HS-5 (cell line): ENCODE data around the gene ACAA1.
"Not testable (repeated sequence)": the region's sequence is repeated elsewhere in the genome, so short reads cannot be mapped to it uniquely, and the experiment has no call there.

Experiments used
- DNase-seq: peaks from one replicate; pipeline ENCODE4 v3.0.0-alpha.2; 2012; ENCODE audit warnings: low read depth

ACAA1 gene

DNA sequence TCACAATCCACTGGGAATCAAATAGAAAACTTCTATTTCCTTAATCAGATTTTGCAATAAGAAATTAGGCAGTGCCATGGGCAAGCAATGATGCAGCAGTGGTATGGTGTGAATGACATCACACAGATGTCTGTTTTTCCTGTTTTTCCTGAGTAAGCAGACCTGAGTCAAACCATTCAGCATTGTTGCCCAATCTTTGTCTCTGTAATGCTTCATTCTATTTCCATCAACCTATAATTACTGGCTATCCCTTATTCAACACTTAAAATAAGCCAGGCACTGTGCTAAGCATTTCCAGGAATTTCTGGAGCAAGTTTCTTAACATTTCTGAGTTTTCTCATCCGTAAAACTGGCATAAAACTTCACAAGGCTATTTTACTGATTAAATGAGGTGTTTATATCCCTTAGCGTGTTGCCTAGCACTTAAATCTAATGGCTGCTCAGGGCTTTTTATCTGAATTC is 17.1 kb upstream of the ACAA1 start:
- DNase-seq, result no peak

DNA sequence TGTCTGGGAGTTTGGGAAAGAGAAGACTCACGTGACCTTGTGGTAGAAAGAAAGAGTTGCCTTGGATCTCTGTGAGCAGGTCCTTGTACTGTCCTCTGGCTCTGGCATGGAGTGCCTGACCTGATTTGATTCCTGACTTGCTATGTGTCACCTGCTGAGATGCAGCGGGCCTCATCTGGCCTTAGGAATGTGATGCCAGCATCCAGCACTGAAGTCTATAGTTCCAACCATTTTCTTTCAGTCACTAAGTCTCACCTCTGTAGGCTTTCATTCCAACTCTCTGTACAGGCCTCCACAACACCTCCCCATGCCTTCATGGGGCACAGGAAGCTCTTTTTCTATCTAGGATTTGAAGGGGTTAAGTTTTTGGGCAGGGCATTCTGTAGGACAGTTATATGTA is 16.3 kb upstream of the ACAA1 start:
- DNase-seq, result no peak

DNA sequence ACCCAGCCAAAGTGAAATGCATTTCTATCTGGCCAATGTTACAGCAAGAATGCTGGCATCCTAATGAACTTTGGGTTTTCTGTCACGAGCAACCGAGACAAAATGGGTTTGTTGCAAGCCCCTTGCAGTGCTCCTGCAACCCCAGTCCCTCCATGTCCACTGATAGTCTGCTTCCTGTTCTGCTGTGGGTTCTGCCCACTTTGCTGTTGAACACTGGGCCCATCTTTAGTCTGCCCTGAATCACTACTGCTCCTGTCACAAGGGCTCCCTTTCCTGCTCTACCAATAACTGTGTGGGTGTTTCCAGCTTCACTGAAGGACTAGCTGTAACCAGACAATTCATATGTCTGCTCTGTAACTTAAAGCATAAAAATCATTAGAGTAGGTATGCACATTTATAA is 15.7 kb upstream of the ACAA1 start:
- DNase-seq, result no peak

DNA sequence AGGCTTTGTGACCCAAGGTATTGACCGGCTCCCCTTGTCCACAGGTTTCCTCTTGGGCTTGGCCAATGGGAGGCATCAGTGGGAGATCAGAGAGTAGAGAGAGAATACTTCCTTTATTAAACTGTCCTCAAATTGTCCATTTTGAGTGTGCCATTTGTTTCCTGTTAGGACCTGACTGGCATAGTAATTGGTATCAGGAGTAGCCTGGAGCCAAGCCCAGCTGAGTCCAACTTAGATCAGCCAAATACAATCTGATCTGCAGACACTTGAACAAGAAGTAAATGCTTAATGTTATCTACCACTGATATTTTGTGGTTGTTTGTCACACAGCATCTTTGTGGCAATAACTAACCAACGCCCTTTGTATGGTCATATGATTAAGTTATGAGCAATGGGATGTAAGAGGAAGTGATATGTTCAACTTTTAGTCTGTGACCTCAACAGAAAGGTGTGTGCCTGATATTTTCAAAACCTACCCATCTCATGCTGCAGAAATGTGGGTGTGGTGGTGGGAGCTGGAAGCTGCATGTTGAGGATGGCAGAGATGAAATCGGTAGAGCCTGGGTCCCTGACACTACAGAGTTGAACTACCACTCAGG is 14.8 kb upstream of the ACAA1 start:
- no peak for DNase-seq

DNA sequence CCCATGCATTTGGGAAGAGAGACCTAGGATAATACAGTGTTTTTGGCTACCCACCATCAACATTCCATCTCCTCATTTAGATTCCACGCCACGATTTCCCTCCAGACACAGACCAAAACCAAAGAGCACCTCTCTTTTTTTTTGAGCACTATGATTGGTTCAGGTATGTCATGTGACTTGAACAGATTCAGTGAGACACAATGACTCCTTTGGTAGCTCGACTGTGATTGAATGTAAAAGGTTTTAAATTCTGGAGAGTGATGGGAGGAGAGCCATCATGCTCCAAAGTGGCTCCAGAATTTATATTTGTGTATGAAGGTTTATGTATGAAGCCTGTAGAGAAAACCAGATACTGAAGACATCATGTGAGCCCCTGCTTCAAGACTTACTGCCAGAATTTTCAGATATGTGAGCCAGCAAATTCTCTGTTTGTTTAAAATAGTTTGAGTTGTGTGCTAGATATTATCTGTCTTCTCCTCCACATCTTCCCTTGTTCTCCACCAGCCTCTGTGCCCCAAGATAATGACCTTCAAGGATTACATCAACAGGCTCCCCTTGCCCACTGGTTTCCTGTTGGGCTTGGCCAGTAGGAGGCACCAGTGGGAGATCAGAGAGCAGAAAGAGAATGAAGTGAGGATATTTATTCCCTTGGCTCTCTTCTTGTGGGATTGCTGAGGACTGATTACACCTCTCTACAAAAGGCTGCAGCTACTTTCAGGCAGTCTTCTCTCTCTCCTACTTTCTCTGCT is 14.0 kb upstream of the ACAA1 start:
- no peak for DNase-seq

DNA sequence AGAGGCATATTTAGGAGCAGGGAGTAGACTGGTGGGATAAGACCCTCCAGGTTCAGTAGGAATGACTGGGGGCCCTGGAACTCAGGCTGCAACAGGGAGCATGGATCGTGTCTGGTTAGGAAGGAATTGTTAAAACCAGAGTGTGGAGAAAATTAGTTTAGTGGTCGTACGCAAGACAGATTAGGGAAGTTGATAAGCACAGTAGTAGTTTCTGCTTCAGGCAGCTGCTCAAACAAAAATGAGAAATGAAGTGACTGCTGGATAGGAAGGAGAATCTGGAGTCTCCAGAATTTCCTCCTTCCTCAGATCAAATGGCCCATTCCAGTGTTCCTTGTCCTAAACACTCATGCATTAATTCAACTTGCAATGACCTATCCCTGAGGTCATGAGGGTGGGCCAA is 12.8 kb upstream of the ACAA1 start:
- DNase-seq, result no peak

DNA sequence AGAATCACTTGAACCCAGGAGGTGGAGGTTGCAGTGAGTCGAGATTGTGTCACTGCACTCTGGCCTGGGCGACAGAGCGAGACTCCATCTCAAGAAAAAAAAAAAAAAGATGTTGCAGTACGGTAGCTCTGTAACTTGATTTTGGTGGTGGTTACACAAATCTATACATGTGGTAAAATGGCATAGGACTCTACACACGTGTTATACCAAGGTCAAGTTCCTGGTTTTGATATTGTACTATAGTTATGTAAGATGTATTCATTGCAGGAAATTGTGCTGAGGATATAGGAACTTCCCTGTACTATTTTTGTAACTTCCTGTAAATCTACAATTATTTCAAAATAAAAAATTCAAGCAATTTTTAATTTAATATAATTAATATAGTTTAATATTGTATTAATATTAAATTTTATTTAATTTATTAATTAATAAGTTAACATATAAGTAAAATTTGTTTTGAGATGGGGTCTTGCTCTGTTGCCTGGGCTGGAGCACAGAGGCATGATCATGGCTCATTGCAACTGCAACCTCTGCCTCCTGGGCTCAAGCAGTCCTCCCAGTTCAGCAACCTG is 11.5 kb upstream of the ACAA1 start:
- DNase-seq, result no peak

DNA sequence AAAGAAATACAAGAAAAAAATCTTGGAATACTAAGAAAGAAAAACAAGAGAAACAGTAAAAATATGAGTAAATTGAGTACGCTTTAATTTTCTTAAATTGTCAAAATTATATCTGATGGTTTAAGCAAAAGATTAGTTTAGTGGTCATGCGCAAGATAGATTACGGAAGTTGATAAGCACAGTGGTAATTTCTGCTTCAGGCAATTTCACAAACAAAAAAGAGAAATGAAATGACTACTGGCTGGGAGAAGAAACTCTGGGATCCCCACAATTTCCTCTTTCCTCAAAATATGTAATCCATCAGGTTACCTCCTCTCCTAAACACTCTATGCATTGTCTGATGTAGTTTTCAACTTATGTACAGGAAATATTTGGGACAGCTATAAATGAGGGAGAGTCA is 10.5 kb upstream of the ACAA1 start:
- no peak for DNase-seq

DNA sequence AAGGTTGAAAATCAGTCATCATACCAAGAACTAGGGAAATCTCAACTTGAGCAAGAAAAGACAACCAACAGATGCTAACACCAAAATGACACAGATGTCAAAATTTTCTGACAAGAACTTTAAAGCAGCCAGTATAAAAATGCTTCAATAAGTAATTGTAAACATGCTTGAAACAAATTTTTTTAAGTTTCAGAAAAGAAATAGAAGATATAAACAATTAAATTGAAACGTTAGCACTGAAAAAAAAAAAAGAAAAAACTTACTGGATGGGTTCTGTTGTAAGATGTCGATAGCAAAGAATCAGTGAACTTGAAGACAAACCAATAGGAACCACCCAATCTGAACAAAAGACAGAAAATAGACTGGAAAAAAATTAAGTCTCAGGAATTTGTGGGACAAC is 9.6 kb upstream of the ACAA1 start:
- no peak for DNase-seq

DNA sequence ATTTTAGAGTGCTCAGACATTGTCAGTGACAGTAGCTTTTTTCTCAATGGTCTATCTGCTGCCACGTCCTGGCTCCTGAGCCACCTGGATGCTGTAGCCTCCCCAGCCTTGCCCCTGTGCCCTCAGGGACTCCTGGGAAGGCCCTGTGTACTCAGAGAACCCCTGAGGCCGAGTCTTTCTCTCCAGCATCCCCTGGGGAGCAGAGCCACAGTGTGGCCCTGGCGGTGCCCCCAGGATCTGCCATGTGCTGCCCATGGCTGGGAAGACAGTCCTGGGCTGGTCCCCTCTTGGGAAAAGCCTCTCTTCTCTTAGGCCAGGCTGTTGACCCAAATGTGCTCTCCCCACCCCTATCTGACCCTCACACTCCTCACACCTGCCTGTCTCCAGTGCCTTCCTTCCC is 6.6 kb upstream of the ACAA1 start:
- no peak for DNase-seq

DNA sequence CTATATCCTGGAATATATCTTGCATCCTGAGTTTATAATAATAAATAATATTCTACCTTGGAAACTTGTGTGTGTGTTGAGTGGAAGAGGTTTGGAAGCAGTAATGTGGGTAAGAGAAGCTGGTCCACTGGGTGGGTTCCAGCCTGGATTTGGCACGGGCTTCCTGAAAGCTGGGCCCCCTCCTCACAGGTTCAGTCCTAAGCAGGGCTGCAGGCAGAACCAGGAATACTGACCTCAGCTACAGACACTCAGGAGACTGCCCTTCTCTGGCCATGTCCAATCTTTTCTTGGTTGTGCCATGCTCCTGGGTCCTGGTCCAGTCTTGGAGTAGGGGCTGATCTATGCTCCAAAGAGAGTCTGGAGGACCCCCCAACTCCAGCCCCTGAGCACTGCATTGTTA is 6.0 kb upstream of the ACAA1 start:
- DNase-seq, result no peak

DNA sequence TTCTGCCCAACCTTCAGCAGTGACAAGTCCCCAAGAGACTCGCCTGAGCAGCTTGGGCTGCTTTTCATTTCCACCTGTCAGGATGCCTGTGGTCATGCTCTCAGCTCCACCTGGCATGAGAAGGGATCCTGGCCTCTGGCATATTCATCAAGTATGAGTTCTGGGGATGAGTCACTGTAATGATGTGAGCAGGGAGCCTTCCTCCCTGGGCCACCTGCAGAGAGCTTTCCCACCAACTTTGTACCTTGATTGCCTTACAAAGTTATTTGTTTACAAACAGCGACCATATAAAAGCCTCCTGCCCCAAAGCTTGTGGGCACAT is 5.0 kb upstream of the ACAA1 start:
- DNase-seq, result no peak

DNA sequence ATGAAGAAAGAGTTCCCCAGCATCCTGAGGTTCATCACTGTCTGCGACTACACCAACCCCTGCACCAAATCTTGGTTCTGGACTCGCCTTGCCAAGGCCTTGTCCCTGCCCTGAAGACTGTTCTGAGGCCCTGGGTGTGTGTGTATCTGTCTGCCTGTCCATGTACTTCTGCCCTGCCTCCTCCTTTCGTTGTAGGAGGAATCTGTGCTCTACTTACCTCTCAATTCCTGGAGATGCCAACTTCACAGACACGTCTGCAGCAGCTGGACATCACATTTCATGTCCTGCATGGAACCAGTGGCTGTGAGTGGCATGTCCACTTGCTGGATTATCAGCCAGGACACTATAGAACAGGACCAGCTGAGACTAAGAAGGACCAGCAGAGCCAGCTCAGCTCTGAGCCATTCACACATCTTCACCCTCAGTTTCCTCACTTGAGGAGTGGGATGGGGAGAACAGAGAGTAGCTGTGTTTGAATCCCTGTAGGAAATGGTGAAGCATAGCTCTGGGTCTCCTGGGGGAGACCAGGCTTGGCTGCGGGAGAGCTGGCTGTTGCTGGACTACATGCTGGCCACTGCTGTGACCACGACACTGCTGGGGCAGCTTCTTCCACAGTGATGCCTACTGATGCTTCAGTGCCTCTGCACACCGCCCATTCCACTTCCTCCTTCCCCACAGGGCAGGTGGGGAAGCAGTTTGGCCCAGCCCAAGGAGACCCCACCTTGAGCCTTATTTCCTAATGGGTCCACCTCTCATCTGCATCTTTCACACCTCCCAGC is 4.4 kb upstream of the ACAA1 start:
- no peak for DNase-seq

DNA sequence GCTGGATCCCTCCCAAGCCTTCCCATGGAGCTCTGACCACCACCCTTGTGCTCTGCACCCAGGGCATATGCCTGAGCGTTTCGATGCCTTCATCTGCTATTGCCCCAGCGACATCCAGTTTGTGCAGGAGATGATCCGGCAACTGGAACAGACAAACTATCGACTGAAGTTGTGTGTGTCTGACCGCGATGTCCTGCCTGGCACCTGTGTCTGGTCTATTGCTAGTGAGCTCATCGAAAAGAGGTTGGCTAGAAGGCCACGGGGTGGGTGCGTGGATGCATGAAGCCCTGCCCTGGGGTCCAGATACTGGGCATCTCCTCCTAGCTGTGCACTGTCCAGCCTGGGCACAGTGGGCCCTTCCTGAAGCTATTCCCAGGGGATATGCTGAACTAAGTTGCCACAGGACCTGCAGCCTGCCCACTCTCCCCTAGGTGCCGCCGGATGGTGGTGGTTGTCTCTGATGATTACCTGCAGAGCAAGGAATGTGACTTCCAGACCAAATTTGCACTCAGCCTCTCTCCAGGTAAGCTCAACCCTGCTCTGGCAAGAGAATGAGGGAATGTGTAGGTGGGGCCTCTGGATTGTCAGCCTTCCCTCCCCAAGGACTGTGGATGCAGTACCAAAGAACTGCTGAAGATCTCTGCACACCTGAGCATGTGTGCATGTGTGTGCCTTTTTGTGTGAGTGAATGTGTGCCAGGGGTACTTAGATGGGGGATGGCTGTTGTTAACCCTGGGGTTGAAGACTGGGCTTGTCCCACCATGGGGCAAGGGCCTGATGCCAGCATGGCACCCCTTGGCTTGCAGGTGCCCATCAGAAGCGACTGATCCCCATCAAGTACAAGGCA is 3.6 kb upstream of the ACAA1 start:
- DNase-seq, result no peak

DNA sequence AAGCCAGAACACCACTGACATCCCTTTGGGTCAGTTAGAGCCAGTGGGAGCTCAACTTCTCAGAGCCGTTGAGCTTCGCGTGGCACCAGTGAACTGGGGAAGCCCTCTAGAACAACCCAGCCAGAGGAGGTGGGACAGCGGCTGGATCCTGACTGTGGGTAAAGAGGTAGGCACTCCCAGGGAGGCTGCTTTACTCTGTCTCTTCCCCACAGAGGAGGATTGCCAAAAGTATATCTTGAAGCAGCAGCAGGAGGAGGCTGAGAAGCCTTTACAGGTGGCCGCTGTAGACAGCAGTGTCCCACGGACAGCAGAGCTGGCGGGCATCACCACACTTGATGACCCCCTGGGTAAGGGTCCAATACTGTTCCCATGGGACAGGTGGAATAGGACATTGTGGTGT is 2.7 kb upstream of the ACAA1 start:
- no peak for DNase-seq

DNA sequence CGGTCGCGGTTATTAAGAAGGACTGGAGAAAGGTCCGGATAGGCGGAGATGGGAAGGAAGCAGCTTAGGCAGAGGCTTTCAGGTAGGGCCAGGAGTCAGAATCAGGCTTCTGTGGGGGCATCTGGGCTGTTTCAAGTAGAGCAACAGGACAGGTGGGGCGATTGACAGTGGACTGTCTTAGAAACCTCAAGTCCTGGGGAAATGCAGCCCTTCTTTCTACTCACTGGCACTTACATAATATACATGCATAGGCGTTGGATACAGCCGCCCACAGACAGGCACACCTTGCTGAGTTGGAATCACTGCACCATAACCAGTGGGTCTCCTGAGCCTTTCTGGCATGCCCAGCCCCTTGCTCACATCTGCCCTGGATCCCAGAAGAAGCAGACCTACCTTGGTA is 2.3 kb upstream of the ACAA1 start:
- DNase-seq, result no peak

DNA sequence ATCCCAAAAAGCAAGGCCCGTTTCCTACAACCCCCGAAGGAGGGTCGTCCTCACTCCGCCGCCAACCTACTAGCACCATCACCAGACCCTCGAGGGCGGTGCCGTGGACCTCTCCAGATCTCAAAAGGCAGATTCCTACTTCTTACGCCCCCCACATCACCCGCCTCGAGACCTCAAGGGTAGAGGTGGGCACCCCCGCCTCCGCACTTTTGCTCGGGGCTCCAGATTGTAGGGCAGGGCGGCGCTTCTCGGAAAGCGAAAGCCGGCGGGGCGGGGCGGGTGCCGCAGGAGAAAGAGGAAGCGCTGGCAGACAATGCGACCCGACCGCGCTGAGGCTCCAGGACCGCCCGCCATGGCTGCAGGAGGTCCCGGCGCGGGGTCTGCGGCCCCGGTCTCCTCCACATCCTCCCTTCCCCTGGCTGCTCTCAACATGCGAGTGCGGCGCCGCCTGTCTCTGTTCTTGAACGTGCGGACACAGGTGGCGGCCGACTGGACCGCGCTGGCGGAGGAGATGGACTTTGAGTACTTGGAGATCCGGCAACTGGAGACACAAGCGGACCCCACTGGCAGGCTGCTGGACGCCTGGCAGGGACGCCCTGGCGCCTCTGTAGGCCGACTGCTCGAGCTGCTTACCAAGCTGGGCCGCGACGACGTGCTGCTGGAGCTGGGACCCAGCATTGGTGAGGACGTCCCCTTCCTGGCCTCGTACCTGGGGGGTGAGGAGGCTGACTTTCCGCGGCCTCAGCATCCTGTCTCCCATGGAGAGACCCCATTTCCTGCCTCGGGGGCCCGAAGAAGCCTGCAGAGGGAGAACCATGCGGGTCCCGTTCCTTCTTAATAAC is 1.6 kb upstream of the ACAA1 start, which contains the start of gene MYD88:
TSS of gene MYD88 (plus strand) at position 313 of the 842 bp plus-strand sequence. CDS start at position 353, 40 bp downstream.
- DNase-seq, result no peak

DNA sequence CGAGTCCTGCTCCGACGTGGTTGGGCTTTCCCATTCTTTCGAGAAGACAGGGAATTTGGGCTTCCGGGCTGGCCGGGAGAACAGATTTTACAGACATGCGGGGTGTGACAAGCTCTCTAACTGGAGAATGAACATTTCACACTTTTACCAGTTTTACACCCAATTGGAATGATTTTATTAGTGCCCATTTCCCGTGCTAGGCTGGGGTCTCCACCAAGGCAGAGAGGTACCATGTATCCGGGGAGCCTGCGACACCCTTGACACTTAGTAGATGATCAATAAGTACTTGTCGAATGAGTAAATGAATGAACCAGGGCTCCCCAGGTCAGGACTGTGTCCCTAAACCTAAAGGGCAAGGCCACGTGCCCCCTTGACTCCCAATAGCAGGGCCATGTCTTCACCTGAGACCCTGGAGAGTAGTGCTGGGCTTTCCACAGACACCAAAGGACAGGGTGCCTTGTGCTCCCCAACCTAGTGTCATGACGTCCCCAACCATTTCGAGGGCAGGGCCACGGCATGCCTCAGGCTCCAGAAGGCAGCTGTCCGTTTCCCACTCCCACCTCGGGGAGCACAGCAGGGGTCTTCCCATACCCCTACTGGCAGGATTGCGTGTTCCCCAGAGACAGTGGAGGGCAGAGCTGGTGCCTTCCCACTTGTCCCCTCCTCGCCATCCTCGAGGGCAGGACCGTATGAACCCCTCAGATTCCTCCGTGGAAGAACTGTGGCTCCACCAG is 855 bp upstream of the ACAA1 start:
- DNase-seq, result no peak

DNA sequence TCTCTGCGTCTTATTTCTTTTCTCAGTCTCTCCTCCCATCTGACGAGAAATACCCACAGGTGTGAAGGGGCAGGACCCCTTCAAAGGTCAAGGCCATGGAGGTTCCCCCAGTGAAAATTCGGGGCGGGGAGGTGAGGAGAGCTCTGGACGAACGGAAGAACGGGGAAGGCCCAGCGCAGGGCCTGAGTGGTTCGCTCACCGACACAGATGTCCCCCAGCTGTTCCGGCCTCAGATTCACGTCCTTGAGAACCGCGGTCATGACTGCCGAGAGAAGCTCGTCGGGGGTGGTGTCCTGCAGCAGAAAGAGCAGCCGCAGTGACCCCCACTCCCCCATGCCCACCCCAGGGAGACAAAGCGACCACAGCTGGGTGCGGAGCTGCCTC is 542 bp downstream of the ACAA1 start:
- DNase-seq, result no peak

DNA sequence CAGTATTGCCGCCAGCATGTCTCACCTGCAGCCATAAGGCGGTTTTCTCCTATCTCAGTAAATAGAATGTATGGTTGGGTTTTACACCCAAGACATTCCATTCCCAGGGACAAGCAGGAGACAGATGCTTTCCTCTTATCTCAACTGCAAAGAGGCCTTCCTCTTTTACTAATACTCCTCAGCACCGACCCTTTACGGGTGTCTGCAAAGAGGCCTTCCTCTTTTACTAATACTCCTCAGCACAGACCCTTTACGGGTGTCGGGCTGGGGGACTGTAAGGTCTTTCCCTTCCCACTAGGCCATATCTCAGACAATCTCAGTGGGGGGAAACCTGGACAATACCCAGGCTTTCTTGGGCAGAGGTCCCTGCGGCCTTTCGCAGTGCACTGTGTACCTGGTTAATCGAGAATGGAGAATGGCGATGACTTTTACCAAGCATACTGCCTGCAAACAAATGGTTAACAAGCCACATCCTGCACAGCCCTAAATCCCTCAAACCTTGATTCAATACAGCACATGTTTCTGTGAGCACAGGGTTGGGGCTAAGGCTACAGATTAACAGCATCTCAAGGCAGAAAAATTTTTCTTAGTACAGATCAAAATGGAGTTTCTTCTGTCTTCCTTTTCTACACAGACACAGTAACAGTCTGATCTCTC is 1.2 kb downstream of the ACAA1 start:
- DNase-seq, result not testable (repeated sequence)
